ENCODE data around the gene ZNF746.
"Not testable (repeated sequence)": the region's sequence is repeated elsewhere in the genome, so short reads cannot be mapped to it uniquely, and the experiment has no call there.

The ZNF746 gene

GRCh38 chr7:149497467-149498261, at the start of gene ZNF746:
TSS of gene ZNF746 (minus strand) at chr7:149497809. CDS start at chr7:149497536, 273 bp downstream.
- DNase-seq, result peak; percentile 78

GRCh38 chr7:149547126-149547525, 49.5 kb upstream of the ZNF746 start:
- no peak for DNase-seq

GRCh38 chr7:149546331-149546730, 48.7 kb upstream of the ZNF746 start:
- DNase-seq, result no peak

- no peak for DNase-seq
Measured at GRCh38 chr7:149544028-149544427, 46.4 kb upstream of the ZNF746 start.

GRCh38 chr7:149532654-149533053, 35.0 kb upstream of the ZNF746 start:
- DNase-seq, result no peak

- DNase-seq, result no peak
Measured at GRCh38 chr7:149529136-149529718, 31.6 kb upstream of the ZNF746 start.

GRCh38 chr7:149527414-149527813, 29.8 kb upstream of the ZNF746 start:
- DNase-seq, result no peak

- DNase-seq, result no peak
Measured at GRCh38 chr7:149525280-149525679, 27.7 kb upstream of the ZNF746 start.

GRCh38 chr7:149524394-149524793, 26.8 kb upstream of the ZNF746 start:
- DNase-seq, result no peak

GRCh38 chr7:149510248-149510647, 12.6 kb upstream of the ZNF746 start:
- DNase-seq, result no peak

- no peak for DNase-seq
Measured at GRCh38 chr7:149509774-149510173, 12.2 kb upstream of the ZNF746 start.

GRCh38 chr7:149505551-149505950, 7.9 kb upstream of the ZNF746 start:
- DNase-seq, result no peak

GRCh38 chr7:149501651-149502050, 4.0 kb upstream of the ZNF746 start:
- no peak for DNase-seq

GRCh38 chr7:149500910-149501309, 3.3 kb upstream of the ZNF746 start:
- DNase-seq, result no peak

- no peak for DNase-seq
Measured at GRCh38 chr7:149500201-149500600, 2.6 kb upstream of the ZNF746 start.

- no peak for DNase-seq
Measured at GRCh38 chr7:149498811-149499210, 1.2 kb upstream of the ZNF746 start.

GRCh38 chr7:149496642-149497391, 792 bp downstream of the ZNF746 start:
- peak; percentile 20 for DNase-seq

- peak; percentile 85 for DNase-seq
Measured at GRCh38 chr7:149495785-149496641, 1.6 kb downstream of the ZNF746 start.

GRCh38 chr7:149494738-149495368, 2.8 kb downstream of the ZNF746 start:
- no peak for DNase-seq

GRCh38 chr7:149493975-149494374, 3.6 kb downstream of the ZNF746 start:
- not testable (repeated sequence) for DNase-seq

- no peak for DNase-seq
Measured at GRCh38 chr7:149493366-149493765, 4.2 kb downstream of the ZNF746 start.

- no peak for DNase-seq
Measured at GRCh38 chr7:149490083-149490760, 7.4 kb downstream of the ZNF746 start.

Measured in fibroblast of upper back skin (primary cell).